Fibroblast of the conjunctiva (primary cell): ENCODE data around the gene CAPZB.

Source experiments
- DNase-seq: peaks from one replicate; pipeline ENCODE4 v3.0.0-alpha.2; 2010; ENCODE audit warnings: low read depth

Gene CAPZB

GRCh38 chr1:19405761-19406487 is 79.4 kb downstream of the CAPZB start:
- no peak for DNase-seq

- no peak for DNase-seq
Measured at GRCh38 chr1:19405195-19405760, 80.1 kb downstream of the CAPZB start.

GRCh38 chr1:19404748-19405147 is 80.6 kb downstream of the CAPZB start:
- no peak for DNase-seq

- DNase-seq, result no peak
Measured at GRCh38 chr1:19403256-19403655, 82.1 kb downstream of the CAPZB start.

- DNase-seq, result no peak
Measured at GRCh38 chr1:19402031-19402813, 83.1 kb downstream of the CAPZB start.

GRCh38 chr1:19401535-19401889 is 83.8 kb downstream of the CAPZB start:
- DNase-seq, result no peak

- no peak for DNase-seq
Measured at GRCh38 chr1:19400875-19401534, 84.3 kb downstream of the CAPZB start.

- DNase-seq, result no peak
Measured at GRCh38 chr1:19400192-19400611, 85.1 kb downstream of the CAPZB start.

- DNase-seq, result peak; percentile 61
Measured at GRCh38 chr1:19398309-19398760, 87.0 kb downstream of the CAPZB start.

GRCh38 chr1:19397217-19397945 is 88.0 kb downstream of the CAPZB start:
- DNase-seq, result no peak

GRCh38 chr1:19396280-19396679 is 89.1 kb downstream of the CAPZB start:
- DNase-seq, result no peak

GRCh38 chr1:19395678-19396192 is 89.6 kb downstream of the CAPZB start:
- DNase-seq, result no peak

- no peak for DNase-seq
Measured at GRCh38 chr1:19393046-19393445, 92.3 kb downstream of the CAPZB start.

- DNase-seq, result no peak
Measured at GRCh38 chr1:19392221-19392620, 93.1 kb downstream of the CAPZB start.

GRCh38 chr1:19391596-19391981 is 93.8 kb downstream of the CAPZB start:
- no peak for DNase-seq

GRCh38 chr1:19390901-19391595 is 94.3 kb downstream of the CAPZB start:
- peak; percentile 86 for DNase-seq

- no peak for DNase-seq
Measured at GRCh38 chr1:19390166-19390850, 95.0 kb downstream of the CAPZB start.

GRCh38 chr1:19388980-19389379 is 96.4 kb downstream of the CAPZB start:
- no peak for DNase-seq

- no peak for DNase-seq
Measured at GRCh38 chr1:19387045-19387467, 98.3 kb downstream of the CAPZB start.

- peak; percentile 49 for DNase-seq
Measured at GRCh38 chr1:19385869-19386591, 99.3 kb downstream of the CAPZB start.
